ENCODE measurements around the gene INSIG2. TPM values are rescaled to one million over a fixed set of nuclear protein-coding genes. Genes with fewer than 3 reads are reported as not detected.

The INSIG2 gene
- polyA plus RNA-seq, 1 of the 3 experiments (the other 2 are of a cell fraction), result 8.7 TPM

- TF ChIP-seq CTCF (IDR thresholded peaks at IDR 0.05), result no peak
- no peak for TF ChIP-seq EP300 (IDR thresholded peaks at IDR 0.05; ENCODE audit: borderline replicate concordance in 1 of 2, low read depth in 1 of 2, low read length in 1 of 2)
Measured at GRCh38 chr2:118123561-118124232, 35.4 kb downstream of the INSIG2 start (continued).

GRCh38 chr2:118124288-118124891 lies 36.1 kb downstream of the INSIG2 start:
- Histone ChIP-seq H3K9me2 (no peaks in the 10 kb centered on the region), H3K4me2 (no peak overlapping the region)
- 51% methylated on average over 8 of the region's 8 CpGs for WGBS (ENCODE audit: low lambda C conversion rate)

GRCh38 chr2:118127250-118127649 lies 39.0 kb downstream of the INSIG2 start:
- ChIA-PET CTCF (no interaction called here), POLR2A (no interaction called here)
- Histone ChIP-seq H3K9me3 (no peaks in the 10 kb centered on the region), H4K20me1 (ENCODE audit: insufficient read depth) (no peaks in the 10 kb centered on the region), H3K9me2 (no peaks in the 10 kb centered on the region), H3F3A (replicated peaks; ENCODE audit: insufficient read depth) (no peaks in the 10 kb centered on the region), H3K27me3 (ENCODE audit: insufficient read depth) (no peaks in the 10 kb centered on the region), H2AFZ (ENCODE audit: low read depth) (no peak overlapping the region), H3K79me2 (ENCODE audit: insufficient read depth) (no peaks in the 10 kb centered on the region), H3K4me1 (ENCODE audit: control insufficient read depth in 1 of 2, insufficient read depth in 2 of 2, low read depth in 1 of 2, low read length in 1 of 2) (no peaks in the 10 kb centered on the region), H3K9ac (no peak overlapping the region), H3K4me3 (ENCODE audit: low read depth in 2 of 2, low read length in 1 of 2) (no peak overlapping the region), H3K36me3 (replicated peaks in 1 of 2; ENCODE audit: control insufficient read depth in 1 of 2, insufficient read depth in 2 of 2, low read length in 1 of 2) (no peaks in the 10 kb centered on the region), H3K27ac (ENCODE audit: low read depth in 2 of 2, low read length in 1 of 2) (no peak overlapping the region), H3K4me2 (no peak overlapping the region)
- DNase-seq, result no peak
- WGBS (ENCODE audit: low lambda C conversion rate), result 28% methylated on average over 5 of the region's 5 CpGs
- TF ChIP-seq CHD2 (IDR thresholded peaks at IDR 0.05; ENCODE audit: low read length, partially characterized antibody) (no peak), RCOR1 (IDR thresholded peaks at IDR 0.05; ENCODE audit: low read length) (no peak), POLR2AphosphoS5 (IDR thresholded peaks at IDR 0.05; ENCODE audit: low read depth, low read length) (no peak), MEF2A (IDR thresholded peaks at IDR 0.05; ENCODE audit: borderline replicate concordance, low read depth) (no peak), RFX5 (IDR thresholded peaks at IDR 0.05; ENCODE audit: low read length) (no peak), EZH2phosphoT487 (IDR thresholded peaks at IDR 0.05; ENCODE audit: borderline replicate concordance, low read depth) (no peak), CTCF (IDR thresholded peaks at IDR 0.05) (no peak), TAF1 (IDR thresholded peaks at IDR 0.05; ENCODE audit: borderline replicate concordance, low read depth, low read length) (no peak), GATA2 (CRISPR knock-in tag; IDR thresholded peaks at IDR 0.05) (no peak), NRF1 (IDR thresholded peaks at IDR 0.05; ENCODE audit: low read depth, low read length) (no peak), TCF12 (IDR thresholded peaks at IDR 0.05) (no peak), FOXJ3 (CRISPR knock-in tag; IDR thresholded peaks at IDR 0.05) (no peak), RAD21 (IDR thresholded peaks at IDR 0.05; ENCODE audit: low read length) (no peak)

More at GRCh38 chr2:118124288-118124891, 36.1 kb downstream of the INSIG2 start:
- no peaks in the 10 kb centered on the region for H3K79me2 ChIP-seq (ENCODE audit: insufficient read depth)
- TF ChIP-seq FOXJ3 (CRISPR knock-in tag; IDR thresholded peaks at IDR 0.05) (no peak), FOSL2 (IDR thresholded peaks at IDR 0.05; ENCODE audit: borderline replicate concordance, low read depth) (no peak), EZH2phosphoT487 (IDR thresholded peaks at IDR 0.05; ENCODE audit: borderline replicate concordance, low read depth) (no peak), JUND (IDR thresholded peaks at IDR 0.05) (no peak), RAD21 (IDR thresholded peaks at IDR 0.05; ENCODE audit: low read length) (no peak), TCF12 (IDR thresholded peaks at IDR 0.05) (no peak), RXRA (IDR thresholded peaks at IDR 0.05; ENCODE audit: borderline replicate concordance, low read depth) (no peak), GATA2 (CRISPR knock-in tag; IDR thresholded peaks at IDR 0.05) (no peak), TEAD4 (IDR thresholded peaks at IDR 0.05; ENCODE audit: borderline replicate concordance, insufficient read depth) (no peak), YY1 (IDR thresholded peaks at IDR 0.05; ENCODE audit: low read depth) (no peak), USF1 (IDR thresholded peaks at IDR 0.05; ENCODE audit: borderline replicate concordance, low read depth) (no peak), CHD2 (IDR thresholded peaks at IDR 0.05; ENCODE audit: low read length, partially characterized antibody) (no peak), SIN3A (IDR thresholded peaks at IDR 0.05; ENCODE audit: borderline replicate concordance, low read depth, low read length) (no peak)
- ChIA-PET CTCF (no interaction called here), POLR2A (no interaction called here)
- no peak overlapping the region for H2AFZ ChIP-seq (ENCODE audit: low read depth)
- no peaks in the 10 kb centered on the region for H3K4me1 ChIP-seq (ENCODE audit: control insufficient read depth in 1 of 2, insufficient read depth in 2 of 2, low read depth in 1 of 2, low read length in 1 of 2)
- no peak overlapping the region for H3K4me3 ChIP-seq (ENCODE audit: low read depth in 2 of 2, low read length in 1 of 2)
- H3K9ac ChIP-seq, result no peak overlapping the region
- no peaks in the 10 kb centered on the region for H3F3A ChIP-seq (replicated peaks; ENCODE audit: insufficient read depth)
- DNase-seq, result no peak
- no peaks in the 10 kb centered on the region for H3K27me3 ChIP-seq (ENCODE audit: insufficient read depth)
- no peak overlapping the region for H3K27ac ChIP-seq (ENCODE audit: low read depth in 2 of 2, low read length in 1 of 2)
- H4K20me1 ChIP-seq (ENCODE audit: insufficient read depth), result no peaks in the 10 kb centered on the region
- no peaks in the 10 kb centered on the region for H3K36me3 ChIP-seq (replicated peaks in 1 of 2; ENCODE audit: control insufficient read depth in 1 of 2, insufficient read depth in 2 of 2, low read length in 1 of 2)
- no peaks in the 10 kb centered on the region for H3K9me3 ChIP-seq
